NOMO-1 treated with DMSO at 0.1 percent for 48 hours (cell line): ENCODE data around the gene RIOK3.
A peak's percentile ranks its signal among the peaks of the same experiment; 100 is the strongest.
"Not testable (repeated sequence)": the region's sequence is repeated elsewhere in the genome, so short reads cannot be mapped to it uniquely, and the experiment has no call there.

Source experiments
- DNase-seq: peaks from one replicate; lab custom pipeline; 2025; ENCODE audit not compliant: unreplicated experiment; lab: John Stamatoyannopoulos, UW

Gene RIOK3, protein sequence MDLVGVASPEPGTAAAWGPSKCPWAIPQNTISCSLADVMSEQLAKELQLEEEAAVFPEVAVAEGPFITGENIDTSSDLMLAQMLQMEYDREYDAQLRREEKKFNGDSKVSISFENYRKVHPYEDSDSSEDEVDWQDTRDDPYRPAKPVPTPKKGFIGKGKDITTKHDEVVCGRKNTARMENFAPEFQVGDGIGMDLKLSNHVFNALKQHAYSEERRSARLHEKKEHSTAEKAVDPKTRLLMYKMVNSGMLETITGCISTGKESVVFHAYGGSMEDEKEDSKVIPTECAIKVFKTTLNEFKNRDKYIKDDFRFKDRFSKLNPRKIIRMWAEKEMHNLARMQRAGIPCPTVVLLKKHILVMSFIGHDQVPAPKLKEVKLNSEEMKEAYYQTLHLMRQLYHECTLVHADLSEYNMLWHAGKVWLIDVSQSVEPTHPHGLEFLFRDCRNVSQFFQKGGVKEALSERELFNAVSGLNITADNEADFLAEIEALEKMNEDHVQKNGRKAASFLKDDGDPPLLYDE

DNA sequence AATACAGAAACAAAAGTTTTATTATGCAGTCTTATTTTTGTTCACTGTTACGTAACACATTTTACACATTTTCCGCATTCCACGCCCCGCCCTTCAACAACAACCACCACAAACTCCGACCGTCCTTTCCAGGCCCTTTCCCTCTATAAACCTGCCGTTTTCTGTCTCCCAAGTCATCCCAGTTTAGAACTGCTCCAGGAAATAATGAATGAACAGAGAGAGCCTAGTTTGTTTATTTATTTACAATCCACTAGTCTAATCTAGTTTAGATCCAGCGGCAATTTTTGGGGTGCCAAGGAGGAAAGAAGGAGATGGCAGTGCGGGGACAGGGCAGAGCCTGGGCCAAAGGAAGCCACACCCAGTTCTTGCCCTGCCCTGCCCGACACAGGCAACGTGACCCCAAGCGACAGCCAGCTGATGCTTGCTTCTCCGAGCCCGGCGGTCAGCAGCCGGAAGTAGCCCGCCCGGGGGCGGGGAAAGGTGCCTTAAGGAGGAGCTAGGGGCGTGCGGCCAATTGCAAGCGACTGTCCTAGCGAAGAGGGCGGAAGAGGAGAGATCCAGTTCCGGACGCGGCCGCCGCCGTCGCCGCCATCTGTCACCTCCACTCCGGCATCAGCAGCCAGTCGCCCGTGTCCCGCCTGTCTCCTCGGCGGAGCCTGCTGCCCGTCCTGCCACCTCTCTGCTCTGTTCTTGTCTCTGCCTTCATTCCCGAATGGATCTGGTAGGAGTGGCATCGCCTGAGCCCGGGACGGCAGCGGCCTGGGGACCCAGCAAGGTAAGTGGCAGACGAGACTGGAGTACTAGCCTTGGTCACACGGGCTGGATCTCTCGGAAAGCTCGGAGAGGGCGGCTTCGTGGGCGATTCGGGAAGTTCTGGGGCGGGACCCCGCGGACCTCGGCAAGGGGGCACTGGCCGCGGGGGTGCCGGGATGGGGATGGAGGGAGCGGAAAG, at the start of gene RIOK3:
Gene RIOK3 (plus strand): TSS at position 560 of the 952 bp plus-strand sequence. CDS start 153 bp downstream, at position 713.
- DNase-seq, result peak; percentile 98

DNA sequence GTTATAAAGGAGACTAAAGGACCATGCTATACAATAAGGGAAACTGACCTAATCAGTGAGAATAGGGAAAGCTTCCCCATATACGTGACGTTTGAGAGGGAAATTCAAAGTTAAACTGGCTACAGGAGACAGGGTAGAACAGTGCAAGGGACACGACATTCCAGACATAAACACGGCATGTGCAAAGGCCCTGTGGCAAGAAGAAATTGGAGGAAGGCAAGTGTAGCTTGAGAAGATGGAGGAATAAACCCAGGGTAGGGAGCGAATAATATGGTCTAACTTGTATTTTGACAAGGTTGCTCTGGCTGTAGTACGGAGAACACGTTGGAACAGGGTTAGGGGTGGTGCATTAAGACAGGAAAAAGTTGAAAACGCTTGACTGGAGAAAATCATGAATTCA, 49.8 kb upstream of the RIOK3 start:
- DNase-seq, result no peak

DNA sequence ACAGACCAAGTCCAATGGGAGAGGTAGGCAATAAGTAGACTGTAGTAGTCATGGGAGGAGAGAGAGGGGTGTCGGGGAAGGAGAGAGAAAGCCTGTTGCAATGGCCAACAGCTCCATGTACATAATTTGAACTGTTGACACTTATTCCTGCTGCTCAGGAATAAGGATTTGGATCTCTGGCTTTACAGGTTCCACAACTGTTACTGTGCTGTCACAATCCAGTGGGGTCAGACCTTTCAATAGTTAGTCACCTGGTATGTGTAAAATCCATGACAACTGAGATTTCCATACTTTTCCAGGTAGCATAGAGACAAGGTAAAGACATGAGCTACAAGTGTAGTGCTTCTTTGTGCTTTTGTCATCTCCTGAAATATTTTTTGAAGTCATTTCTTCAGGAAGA, 47.5 kb upstream of the RIOK3 start:
- DNase-seq, result no peak

DNA sequence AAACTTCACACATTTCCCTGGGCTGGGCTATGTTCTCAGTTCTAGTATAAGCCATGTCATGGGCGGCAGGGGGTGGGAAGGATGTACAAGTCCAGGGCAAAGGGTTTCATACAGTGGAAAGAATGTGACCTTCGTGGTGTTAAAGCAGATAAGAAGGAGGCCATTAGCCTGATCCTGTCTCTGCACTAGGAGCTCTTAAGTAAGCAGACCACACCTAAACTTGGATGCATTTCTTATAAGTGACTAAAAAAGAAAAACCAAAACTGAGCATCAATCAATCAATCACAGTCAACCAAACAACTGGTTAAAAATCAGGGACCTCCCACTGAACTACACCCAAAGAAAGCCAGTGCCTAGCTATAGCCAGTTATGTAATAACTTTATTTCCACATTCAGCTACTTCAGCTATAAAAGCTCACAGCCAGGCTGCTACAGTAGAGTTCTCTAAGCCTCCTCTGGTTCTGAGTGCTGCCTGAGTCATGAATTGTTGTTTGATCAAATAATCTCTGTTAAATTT, 46.8 kb upstream of the RIOK3 start:
- no peak for DNase-seq

DNA sequence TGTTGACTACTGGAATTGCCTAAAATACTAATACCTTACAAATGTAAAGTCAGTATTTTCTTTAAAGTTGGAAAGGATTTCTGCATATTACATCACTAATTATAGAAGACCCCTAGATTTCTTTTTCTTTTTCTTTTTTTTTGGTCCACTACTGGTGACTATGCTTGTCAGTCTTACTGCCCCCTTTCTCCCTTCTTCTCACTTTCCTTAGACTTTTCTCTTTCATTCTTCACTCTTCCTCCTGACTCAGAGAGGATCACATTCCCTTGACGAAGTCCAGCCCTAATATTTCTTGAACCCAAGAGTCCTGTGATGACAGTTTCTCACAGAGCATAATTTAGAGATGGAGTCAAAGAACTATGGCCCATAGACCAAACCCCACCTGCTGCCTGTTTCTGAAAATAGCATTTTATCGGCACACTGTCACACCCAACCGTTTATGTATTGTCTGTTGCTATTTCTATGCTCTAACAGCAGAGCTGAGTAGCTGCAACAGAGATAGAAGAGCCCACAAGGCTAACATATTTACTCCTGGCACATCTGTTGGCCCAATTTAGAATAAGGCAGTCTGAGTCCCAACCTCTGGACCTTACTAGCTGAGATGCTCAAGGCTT, 40.6 kb upstream of the RIOK3 start:
- no peak for DNase-seq

DNA sequence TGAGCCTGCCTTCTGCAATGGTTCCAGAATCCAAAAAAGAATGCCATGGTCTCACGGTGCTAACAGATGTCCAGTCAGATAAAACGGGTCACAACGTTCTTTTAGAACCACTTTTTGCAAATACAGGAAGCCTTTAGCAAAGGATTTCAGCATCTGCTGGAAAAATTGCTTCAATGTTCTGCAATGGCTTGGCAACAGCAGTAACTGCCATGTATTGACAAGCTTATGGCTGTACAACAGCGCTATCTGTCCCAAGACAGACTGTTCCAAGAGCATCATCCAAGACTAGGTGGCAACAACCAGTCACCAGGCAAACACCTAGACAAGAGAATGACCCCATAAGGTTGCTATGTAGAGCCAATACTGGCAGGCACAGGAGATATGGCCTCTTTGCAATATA, 37.6 kb upstream of the RIOK3 start:
- peak; percentile 38 for DNase-seq

DNA sequence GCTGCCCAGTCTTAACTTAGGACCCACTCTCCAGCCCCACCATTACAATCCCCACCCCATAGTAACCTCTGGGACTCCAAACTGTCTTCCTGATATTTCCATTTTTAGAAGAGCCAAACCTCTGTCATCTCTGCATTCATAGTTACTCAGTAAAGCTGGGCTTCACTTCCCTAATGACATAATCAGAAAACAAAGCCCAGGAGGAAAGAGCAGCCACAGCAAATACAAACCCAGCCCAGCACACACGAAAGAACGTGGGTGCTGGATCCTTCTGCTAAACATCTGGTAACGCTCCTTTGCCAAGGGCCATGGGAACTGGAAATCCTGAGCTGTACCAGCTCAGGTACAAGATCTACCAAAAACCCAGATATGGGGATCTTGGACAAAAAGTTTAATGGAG, 36.8 kb upstream of the RIOK3 start:
- peak; percentile 9 for DNase-seq

DNA sequence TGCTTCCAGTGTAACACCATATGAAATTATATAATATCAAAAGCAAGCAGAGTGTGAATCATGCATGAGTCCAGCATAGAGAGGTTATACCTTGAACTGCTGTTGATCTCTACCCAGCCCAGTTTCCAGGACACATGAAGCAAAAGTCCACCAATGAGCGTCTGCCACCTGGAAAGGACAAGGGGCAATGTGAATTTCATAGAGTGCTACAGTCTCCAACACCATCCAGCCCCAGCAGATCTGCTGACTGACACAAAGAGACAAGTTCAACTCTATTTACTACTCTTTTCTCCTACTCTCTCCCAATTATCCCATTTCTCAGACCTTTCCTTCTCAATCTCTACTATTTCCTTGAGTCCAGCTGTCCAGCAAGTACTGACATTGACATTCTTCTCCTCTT, 31.8 kb upstream of the RIOK3 start:
- no peak for DNase-seq

DNA sequence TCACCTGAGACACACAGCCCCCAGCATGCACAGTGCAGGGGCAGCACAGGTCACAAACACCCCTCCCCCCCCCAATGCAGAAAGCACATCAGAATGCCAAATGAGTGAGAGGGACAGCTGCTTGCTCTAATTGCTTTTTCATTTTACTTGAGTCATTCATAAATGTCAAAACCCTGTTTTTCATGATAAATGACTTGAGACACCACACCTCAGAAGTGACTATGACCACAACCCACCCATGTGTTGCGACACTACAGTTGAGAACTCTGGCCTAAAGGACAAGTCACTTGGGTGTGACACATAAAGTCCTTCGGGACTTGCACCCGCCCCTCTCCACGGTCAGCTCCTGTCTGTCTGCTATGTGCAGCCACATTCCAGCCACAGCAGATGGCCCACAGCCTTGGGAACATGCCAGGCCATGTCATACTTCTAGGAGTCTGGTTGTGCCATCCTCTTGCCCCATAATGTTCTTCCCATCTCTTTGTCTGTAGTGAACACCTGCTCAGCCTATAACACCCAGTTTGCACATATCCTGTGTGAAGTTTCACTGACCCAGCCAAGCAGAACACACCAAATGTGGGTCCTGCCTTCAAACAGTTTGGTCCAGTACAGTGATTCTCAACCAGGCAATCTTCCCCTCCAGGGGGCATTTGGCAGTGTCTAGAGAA, 30.2 kb upstream of the RIOK3 start:
- DNase-seq, result peak; percentile 94

DNA sequence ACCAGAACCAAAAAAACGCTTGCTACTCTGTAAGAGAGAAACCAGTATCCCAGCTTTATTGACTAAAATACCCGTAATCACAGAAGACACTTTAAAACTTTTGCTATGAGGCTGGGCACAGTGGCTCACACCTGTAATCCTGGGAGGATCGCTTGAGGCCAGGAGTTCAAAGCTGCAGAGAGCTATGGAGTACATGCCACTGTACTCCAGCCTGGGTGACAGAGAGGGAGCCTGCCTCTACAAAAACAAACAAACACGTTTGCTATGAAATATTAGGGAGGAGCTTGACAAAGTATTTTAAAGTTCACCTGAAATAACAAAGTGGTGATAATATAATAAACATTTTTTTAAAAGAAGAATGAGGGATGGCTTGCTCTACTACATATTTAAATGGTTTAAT, 28.5 kb upstream of the RIOK3 start:
- DNase-seq, result no peak

DNA sequence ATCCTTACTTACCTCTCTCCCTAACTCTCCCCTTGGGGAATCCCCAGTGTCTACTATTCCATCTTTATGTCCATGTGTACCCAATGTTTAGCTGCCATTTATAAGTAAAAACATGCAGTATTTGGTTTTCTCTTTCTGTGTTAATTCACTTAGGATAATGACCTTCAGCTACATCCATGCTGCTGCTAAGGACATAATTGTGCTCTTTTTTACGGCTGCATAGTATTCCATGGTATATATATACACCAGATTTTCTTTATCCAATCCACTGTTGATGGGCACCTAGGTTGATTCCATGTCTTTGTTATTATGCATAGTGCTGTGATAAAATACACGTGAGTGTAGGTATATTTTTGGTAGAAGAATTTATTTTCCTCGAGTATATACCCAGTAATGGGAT, 24.3 kb upstream of the RIOK3 start:
- DNase-seq, result no peak

DNA sequence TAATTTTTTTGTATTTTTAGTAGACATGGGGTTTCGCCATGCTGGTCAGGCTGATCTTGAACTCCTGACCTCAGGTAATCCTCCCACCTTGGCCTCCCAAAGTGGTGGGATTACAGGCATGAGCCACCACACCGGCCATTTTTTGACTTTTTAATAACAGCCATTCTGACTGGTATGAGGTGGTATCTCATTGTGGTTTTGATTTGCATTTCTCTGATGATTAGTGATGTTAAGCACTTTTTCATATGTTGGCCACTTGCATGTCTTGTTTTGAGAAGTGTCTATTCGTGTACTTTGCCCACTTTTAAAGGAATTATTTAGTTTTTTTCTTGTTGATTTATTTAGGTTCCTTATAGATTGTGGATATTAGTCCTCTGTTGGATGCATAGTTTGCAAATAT, 23.5 kb upstream of the RIOK3 start:
- DNase-seq, result not testable (repeated sequence)

DNA sequence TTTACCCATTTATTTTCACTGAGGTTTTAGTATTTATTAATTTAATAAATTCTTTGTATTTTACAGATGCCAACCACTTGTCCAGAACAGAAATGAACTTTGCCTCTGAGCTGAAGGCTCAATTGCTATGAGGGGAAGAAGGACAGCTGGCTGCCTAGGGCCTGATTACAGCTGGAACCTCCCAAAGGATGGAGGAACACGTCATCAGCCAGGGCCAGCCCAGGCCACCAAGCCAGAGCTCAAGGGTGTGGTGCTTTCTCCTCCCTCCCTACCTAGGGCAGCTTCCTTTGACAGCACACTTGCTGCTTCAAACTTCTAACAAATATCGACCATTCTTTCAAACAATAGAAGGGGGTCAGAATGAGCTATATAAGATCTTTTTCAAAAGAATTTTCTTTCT, 19.7 kb upstream of the RIOK3 start:
- no peak for DNase-seq

DNA sequence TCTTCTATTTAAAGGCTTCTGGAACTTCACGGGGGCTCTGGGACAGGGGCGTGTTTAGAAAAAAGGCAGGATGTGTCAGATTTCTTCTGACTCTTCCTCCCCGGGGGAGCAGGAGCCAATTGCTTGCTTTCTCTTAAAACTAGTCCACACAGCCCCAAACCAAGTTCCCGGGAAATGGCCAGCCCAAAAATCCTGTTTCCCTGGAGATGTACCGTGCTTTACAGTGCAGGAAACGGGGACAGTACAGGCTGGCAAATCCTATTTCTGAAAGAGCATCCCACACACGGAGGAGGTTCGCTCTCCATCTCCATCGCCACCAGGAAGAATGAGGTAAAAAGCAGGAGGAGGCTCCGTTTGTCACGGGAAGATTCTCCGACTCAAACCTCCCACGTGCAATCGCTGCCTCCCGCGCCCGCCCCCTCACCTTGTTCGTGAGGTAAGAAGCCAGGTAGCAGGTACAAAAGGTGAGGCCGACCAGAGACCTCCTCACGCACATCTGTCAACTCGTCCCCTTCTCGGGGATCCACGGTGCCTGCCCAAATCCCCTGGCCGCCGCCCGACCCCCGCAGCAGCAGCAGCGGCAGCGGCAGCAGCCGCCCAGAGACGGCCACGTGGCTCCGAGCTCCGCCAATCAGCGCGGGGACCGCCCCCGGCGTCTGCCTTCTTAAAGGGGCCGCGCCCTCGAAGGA, 15.6 kb upstream of the RIOK3 start:
- DNase-seq, result peak; percentile 53

DNA sequence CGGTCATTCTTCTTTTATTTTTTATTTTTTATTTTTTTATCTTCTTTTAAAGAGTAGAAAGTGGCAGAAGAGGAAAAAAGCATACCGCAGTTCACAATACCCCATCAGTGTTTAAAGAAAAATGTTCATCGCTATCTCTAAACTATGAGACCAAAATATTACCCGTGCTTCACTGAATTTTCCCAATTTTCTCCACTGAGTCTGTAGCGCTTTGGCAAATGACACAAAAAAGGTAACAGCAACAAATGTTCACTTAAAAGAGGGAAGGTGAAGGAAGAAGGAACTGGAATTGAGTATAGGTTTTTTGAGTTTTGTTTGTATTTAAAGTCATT, 15.1 kb upstream of the RIOK3 start:
- DNase-seq, result no peak

DNA sequence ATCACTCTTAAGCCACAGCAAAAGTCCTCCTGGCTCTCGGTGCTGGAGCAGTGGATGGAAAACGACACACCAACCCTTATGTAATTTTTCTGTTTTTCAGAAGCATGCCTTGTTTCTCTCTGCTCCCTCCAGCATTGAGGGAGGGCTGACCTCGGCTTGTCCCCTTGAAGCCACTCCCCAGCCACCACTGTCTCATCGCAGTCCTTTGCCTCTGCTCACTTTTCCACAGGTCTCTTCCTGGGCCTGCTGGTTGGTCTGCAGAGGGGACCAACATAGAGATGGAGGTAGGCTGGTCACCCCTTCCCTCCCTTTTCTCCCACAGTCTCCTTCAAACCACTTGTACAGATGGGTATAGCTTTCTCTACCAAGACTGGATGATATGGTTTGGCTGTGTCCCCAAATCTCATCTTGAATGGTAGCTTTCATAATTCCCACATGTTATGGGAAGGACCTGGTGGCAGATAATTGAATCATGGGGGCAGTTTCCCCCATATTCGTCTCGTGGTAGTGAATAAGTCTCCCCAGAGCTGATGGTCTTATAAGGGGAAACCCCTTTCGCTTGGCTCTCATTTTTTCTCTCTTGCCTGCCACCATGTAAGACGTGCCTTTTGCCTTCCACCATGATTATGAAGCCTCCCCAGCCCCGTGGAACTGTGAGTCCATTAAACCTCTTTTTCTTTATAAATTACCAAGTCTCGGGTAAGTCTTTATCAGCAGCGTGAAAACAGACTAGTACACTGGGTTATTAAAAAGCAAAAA, 14.3 kb upstream of the RIOK3 start:
- DNase-seq, result no peak

DNA sequence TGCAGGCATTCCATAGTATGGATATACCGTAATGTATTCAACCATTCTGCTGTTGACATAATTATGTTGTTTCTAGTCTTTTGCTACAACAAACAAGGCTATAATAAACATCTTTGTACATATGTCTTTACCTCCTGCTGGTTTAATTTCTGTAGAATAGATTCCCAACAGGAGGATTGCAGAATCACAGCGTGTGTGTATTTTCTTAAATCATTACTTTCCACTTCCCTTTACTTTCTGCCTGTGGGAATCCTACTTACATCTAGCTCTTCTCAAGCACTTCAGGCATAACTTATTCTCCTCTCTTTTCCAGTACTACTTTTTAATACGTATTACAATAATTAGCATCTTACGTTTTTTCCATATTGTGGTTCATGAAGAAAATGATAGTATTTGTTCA, 13.0 kb upstream of the RIOK3 start:
- DNase-seq, result no peak

DNA sequence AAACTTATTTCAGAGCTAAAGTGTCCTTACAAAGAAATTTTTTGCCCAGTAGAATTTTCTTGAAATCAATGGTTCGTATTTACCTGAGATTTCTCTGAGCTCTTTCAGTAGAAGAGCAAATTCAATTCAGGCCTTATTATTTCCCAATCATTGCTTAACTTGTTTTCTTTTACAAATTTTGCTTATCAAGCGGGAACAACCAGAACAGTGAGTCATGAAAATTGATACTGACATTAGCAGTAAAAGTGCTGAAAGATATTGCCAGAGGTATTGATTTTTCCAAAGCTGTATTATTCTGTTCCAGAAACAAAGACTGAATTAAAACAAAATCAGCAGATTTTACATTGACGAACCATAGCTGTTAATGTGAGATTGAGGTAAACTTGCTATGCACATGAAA, 10.1 kb upstream of the RIOK3 start:
- DNase-seq, result no peak

DNA sequence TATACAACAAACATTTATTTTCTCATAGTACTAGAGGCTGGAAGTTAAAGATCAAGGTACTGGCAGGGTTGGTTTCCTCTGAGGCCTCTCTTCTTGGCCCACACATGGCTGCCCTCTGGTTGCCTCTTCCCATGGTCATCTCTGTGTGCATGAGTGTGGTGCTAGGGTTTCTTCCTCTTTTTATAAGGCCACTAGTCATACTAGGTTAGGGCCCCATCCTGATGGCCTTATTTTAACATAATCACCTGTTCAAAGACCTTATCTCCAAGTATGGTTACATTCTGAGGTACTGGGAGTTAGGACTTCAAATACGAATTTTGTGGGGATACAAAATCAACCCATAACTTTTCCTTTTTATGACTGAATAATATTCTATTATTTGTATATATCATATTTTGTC, 4.8 kb upstream of the RIOK3 start:
- DNase-seq, result no peak
